Caco-2 (cell line): ENCODE data around the gene SMIM31. TPM values are rescaled to one million over a fixed set of nuclear protein-coding genes. Genes with fewer than 3 reads are reported as not detected.

Experiments
- BruUV-seq: library from RNA; stranded (reverse); fragments of 400-500 nt; replicated peaks from 2 replicates; lab custom pipeline; 2021; lab: Mats Ljungman, UMichigan
- CTCF ChIA-PET: fragments of 300-600 bp; sonication (Branson Sonifier 250); formaldehyde crosslinking; loops from one replicate; lab custom pipeline; 2022; ENCODE audit warnings: antibody characterized with exemption; lab: Charles Lee
- POLR2A ChIA-PET: fragments of 300-600 bp; sonication (Branson Sonifier 250); formaldehyde crosslinking; loops from one replicate; lab custom pipeline; 2022; ENCODE audit warnings: antibody characterized with exemption; lab: Charles Lee
- DNase-seq, 2 experiments: peaks; one replicate each; pipeline versions ENCODE4 v3.0.0 to v3.0.0-alpha.2; 2020 to 2022
- H3K27me3 ChIP-seq: replicated peaks from 2 replicates; pipeline ENCODE4 v1.6.0; 2011; ENCODE audit warnings: low read length; ENCODE audit not compliant: control insufficient read depth, insufficient read depth
- H3K36me3 ChIP-seq: 2 replicates; pipeline ENCODE4 v1.5.1; 2011; ENCODE audit warnings: low read length; ENCODE audit not compliant: control insufficient read depth, insufficient read depth
- H3K4me1 ChIP-seq: fragments of 250-450 bp; sonication (Bioruptor Pico); 2 replicates; pipeline ENCODE4 v1.5.1; 2020; ENCODE audit warnings: mild to moderate bottlenecking
- H3K4me3 ChIP-seq: 2 replicates; pipeline ENCODE4 v1.5.1; 2011; ENCODE audit warnings: low read depth, mild to moderate bottlenecking, control low read depth, low read length
- H3K9me3 ChIP-seq: fragments of 250-450 bp; sonication (Bioruptor Pico); 2 replicates; pipeline ENCODE4 v1.5.1; 2020; ENCODE audit warnings: mild to moderate bottlenecking, moderate library complexity
- H3K27ac Mint-ChIP-seq: one replicate; pipeline ENCODE4 v1.8.0; 2022; ENCODE audit warnings: mixed read lengths; ENCODE audit not compliant: unreplicated experiment
- H3K27me3 Mint-ChIP-seq: one replicate; pipeline ENCODE4 v1.8.0; 2022; ENCODE audit warnings: mixed read lengths; ENCODE audit not compliant: insufficient read depth, unreplicated experiment
- H3K36me3 Mint-ChIP-seq: one replicate; pipeline ENCODE4 v1.8.0; 2022; ENCODE audit warnings: mild to moderate bottlenecking, mixed read lengths; ENCODE audit not compliant: insufficient read depth, unreplicated experiment
- H3K4me1 Mint-ChIP-seq: one replicate; pipeline ENCODE4 v1.8.0; 2022; ENCODE audit warnings: low read depth, mixed read lengths; ENCODE audit not compliant: unreplicated experiment
- H3K4me3 Mint-ChIP-seq: one replicate; pipeline ENCODE4 v1.8.0; 2022; ENCODE audit warnings: mild to moderate bottlenecking, moderate library complexity, mixed read lengths; ENCODE audit not compliant: unreplicated experiment
- H3K9me3 Mint-ChIP-seq: one replicate; pipeline ENCODE4 v1.8.0; 2022; ENCODE audit warnings: mixed read lengths; ENCODE audit not compliant: unreplicated experiment
- CTCF ChIP-seq, 2 experiments: fragments of 200-600 bp in 1 of 2; IDR thresholded peaks; 1 replicate in 1 of 2; 2 replicates in 1 of 2; pipeline versions ENCODE4 v1.5.1 to v1.8.0; 2011 to 2022; ENCODE audit warnings: antibody characterized with exemption in 1 of 2, control low read depth in 1 of 2, inconsistent platforms in 1 of 2, low read depth in 1 of 2, low read length in 1 of 2, mild to moderate bottlenecking in 1 of 2, moderate library complexity in 1 of 2; ENCODE audit not compliant: insufficient read depth in 1 of 2, severe bottlenecking in 1 of 2, unreplicated experiment in 1 of 2
- intact Hi-C: fragments of 100-400 bp; cut with micrococcal nuclease; formaldehyde crosslinking; loops from one replicate; pipeline ENCODE4 v1.10.0; 2022; ENCODE audit not compliant: unreplicated experiment
- total RNA-seq: library from RNA; stranded (reverse); gene quantifications from 2 replicates; pipeline ENCODE4 v1.2.3, GENCODE V29; 2022

Gene SMIM31
- total RNA-seq, 1 experiment from 2014 or later = not detected

DNA sequence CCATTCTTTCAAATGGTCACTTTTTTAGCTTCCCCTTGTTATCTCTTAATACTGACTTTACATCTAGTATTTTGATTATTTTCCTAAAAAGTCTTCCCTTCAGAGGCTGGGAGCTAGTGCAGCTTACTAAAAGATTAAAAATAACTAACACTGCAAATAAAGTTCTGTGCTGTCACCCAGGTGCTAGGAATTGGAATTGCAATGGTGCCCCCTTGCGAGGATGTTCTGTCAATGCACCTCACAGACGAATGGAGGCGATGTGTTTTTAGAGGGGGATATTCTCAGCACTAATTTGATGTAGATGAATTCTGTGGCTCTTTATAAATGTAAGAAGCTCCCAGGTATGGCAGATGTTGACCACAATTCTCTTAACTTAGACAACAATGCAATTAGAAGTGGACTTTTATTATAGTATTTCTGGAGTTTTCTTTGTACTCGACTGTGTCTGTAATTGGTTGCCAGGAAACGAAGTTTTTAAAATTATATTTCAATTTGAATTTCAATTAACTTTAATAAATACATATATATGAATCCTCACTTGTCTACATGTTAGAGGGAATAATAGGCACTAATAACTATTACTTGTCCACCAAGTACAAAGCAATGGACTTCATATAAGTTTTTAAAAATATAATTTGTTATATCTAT lies 22.0 kb upstream of the SMIM31 start:
- Mint-ChIP-seq H3K4me1 (no peaks in the 10 kb centered on the region), H3K4me3 (no peak overlapping the region), H3K36me3 (no peaks in the 10 kb centered on the region), H3K27me3 (peaks cover 3% of the 10 kb centered on the region), H3K27ac (no peak overlapping the region), H3K9me3 (no peaks in the 10 kb centered on the region)
- POLR2A ChIA-PET = no interaction called here
- Histone ChIP-seq H3K9me3 (no peaks in the 10 kb centered on the region), H3K4me3 (no peak overlapping the region), H3K36me3 (no peaks in the 10 kb centered on the region), H3K27me3 (no peaks in the 10 kb centered on the region), H3K4me1 (no peaks in the 10 kb centered on the region)
- CTCF ChIA-PET = interaction anchor here (0.9 kb wide), 1 partner anchor 27 kb away, joined by 3 read pairs; no protein-coding TSS in a partner anchor
- peak; percentile 37 to 63 for DNase-seq
- BruUV-seq = no TSS peak
- intact Hi-C loops = loop anchor here (1.0 to 2.0 kb wide), 4 partner anchors 15 to 1177 kb away; no protein-coding TSS in a partner anchor
- TF ChIP-seq CTCF (IDR thresholded peaks at IDR 0.05; ENCODE audit: insufficient read depth in 1 of 2, low read depth in 1 of 2, low read length in 1 of 2, severe bottlenecking in 1 of 2, unreplicated experiment in 1 of 2) = peak; percentile 78 to 84

- Histone ChIP-seq H3K36me3 (no peaks in the 10 kb centered on the region), H3K27me3 (no peaks in the 10 kb centered on the region), H3K9me3 (no peaks in the 10 kb centered on the region), H3K4me3 (no peak overlapping the region), H3K4me1 (no peaks in the 10 kb centered on the region)
- no peak for TF ChIP-seq CTCF (IDR thresholded peaks at IDR 0.05; ENCODE audit: insufficient read depth in 1 of 2, low read depth in 1 of 2, low read length in 1 of 2, severe bottlenecking in 1 of 2, unreplicated experiment in 1 of 2)
- BruUV-seq = no TSS peak
- POLR2A ChIA-PET = no interaction called here
- CTCF ChIA-PET = no interaction called here
- H3K4me1 Mint-ChIP-seq = no peaks in the 10 kb centered on the region
- no peak overlapping the region for H3K27ac Mint-ChIP-seq
- H3K27me3 Mint-ChIP-seq = peaks cover 3% of the 10 kb centered on the region
- H3K4me3 Mint-ChIP-seq = no peak overlapping the region
- intact Hi-C loops = no loop called here
- H3K36me3 Mint-ChIP-seq = no peaks in the 10 kb centered on the region
- no peaks in the 10 kb centered on the region for H3K9me3 Mint-ChIP-seq
- no peak for DNase-seq
Observed at GRCh38 chr4:164734484-164734883, 19.4 kb upstream of the SMIM31 start.

DNA sequence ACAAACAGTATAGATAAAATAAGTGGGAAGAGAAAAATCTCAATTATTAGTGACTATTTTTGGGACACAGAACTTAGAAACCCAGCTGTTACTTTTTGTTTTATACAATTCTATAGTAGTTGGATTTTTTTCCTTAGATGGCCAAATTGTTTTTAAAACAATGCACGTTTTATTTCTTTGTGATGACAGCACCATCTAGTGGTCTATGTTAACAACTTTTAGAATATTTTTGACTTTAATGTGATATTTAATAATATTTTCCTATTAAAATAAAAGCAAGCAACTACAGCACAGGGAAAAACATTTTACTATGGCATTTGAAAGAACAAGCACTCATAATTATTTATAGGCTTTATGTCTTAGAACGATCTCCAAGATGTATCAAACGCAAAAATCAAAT lies 5.6 kb upstream of the SMIM31 start:
- Mint-ChIP-seq H3K27ac (no peak overlapping the region), H3K4me1 (no peaks in the 10 kb centered on the region), H3K9me3 (peaks cover 8% of the 10 kb centered on the region), H3K4me3 (no peak overlapping the region), H3K36me3 (peaks cover 5% of the 10 kb centered on the region), H3K27me3 (no peaks in the 10 kb centered on the region)
- no peak for DNase-seq
- H3K9me3 ChIP-seq = no peaks in the 10 kb centered on the region
- ChIA-PET POLR2A (no interaction called here), CTCF (no interaction called here)
- H3K27me3 ChIP-seq = no peaks in the 10 kb centered on the region
- no TSS peak for BruUV-seq
- H3K4me1 ChIP-seq = no peaks in the 10 kb centered on the region
- no peak overlapping the region for H3K4me3 ChIP-seq
- peak; percentile 29 to 42 for TF ChIP-seq CTCF (IDR thresholded peaks at IDR 0.05; ENCODE audit: insufficient read depth in 1 of 2, low read depth in 1 of 2, low read length in 1 of 2, severe bottlenecking in 1 of 2, unreplicated experiment in 1 of 2)
- intact Hi-C loops = loop anchor here (5.0 kb wide), 2 partner anchors 1191 to 1256 kb away; partner anchors contain the start of gene TMA16
- no peaks in the 10 kb centered on the region for H3K36me3 ChIP-seq
